Osteocyte (in vitro differentiated cells): ENCODE measurements around the gene TSPAN15. TPM values are rescaled to one million over a fixed set of nuclear protein-coding genes. Genes with fewer than 3 reads are reported as not detected.

ENCODE experiments used
- DNase-seq: peaks from one replicate; pipeline ENCODE4 v3.0.0; 2021; ENCODE audit warnings: mixed read lengths; ENCODE audit not compliant: unreplicated experiment; ENCODE audit errors: extremely low spot score
- H3K27ac Mint-ChIP-seq: one replicate; pipeline ENCODE4 v1.8.0; 2021; ENCODE audit warnings: mild to moderate bottlenecking, mixed read lengths; ENCODE audit not compliant: unreplicated experiment
- H3K27me3 Mint-ChIP-seq: one replicate; pipeline ENCODE4 v1.8.0; 2021; ENCODE audit warnings: mixed read lengths; ENCODE audit not compliant: unreplicated experiment
- H3K36me3 Mint-ChIP-seq: one replicate; pipeline ENCODE4 v1.8.0; 2021; ENCODE audit warnings: mixed read lengths; ENCODE audit not compliant: unreplicated experiment
- H3K4me1 Mint-ChIP-seq: one replicate; pipeline ENCODE4 v1.8.0; 2021; ENCODE audit warnings: mixed read lengths; ENCODE audit not compliant: unreplicated experiment
- H3K4me3 Mint-ChIP-seq: one replicate; pipeline ENCODE4 v1.8.0; 2021; ENCODE audit warnings: mild to moderate bottlenecking, moderate library complexity, mixed read lengths; ENCODE audit not compliant: unreplicated experiment
- H3K9me3 Mint-ChIP-seq: one replicate; pipeline ENCODE4 v1.8.0; 2021; ENCODE audit warnings: mixed read lengths; ENCODE audit not compliant: unreplicated experiment
- total RNA-seq: library from RNA; stranded (reverse); gene quantifications from 2 replicates; pipeline ENCODE4 v1.2.1, GENCODE V29; 2021
- TF ChIP-seq, protein P1 (sequence below): fragments of 200-600 bp; sonication (generic); IDR thresholded peaks from 2 replicates; pipeline ENCODE4 v1.5.0; 2021; ENCODE audit warnings: antibody characterized with exemption, mild to moderate bottlenecking, moderate library complexity

The TSPAN15 gene
- total RNA-seq, 1 donor from 2014 or later, result 0.94 TPM

DNA sequence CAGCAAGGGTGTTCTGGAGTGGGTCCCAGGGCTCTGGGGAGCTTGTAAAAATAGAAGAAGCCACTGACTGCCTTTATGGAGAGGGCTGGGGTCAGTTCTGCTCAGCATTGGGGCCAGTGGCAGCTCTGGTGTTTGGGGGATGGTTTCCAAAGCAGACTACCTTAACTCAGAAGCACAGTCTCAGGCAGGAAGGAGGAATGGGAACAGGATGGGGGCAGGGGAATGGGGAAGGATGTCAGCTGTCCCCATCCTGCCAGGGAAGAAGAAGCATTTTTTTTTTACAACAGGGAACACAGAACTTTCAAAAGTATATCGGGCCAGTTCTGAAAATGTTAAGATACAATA, 28.8 kb downstream of the TSPAN15 start:
- H3K36me3 Mint-ChIP-seq, result peaks cover 2% of the 10 kb centered on the region
- DNase-seq, result no peak
- no peaks in the 10 kb centered on the region for H3K9me3 Mint-ChIP-seq
- H3K4me1 Mint-ChIP-seq, result peaks cover 22% of the 10 kb centered on the region
- peak overlapping the region; percentile 78 for H3K27ac Mint-ChIP-seq
- no peak overlapping the region for H3K4me3 Mint-ChIP-seq
- H3K27me3 Mint-ChIP-seq, result no peaks in the 10 kb centered on the region
- TF ChIP-seq, protein P1, sequence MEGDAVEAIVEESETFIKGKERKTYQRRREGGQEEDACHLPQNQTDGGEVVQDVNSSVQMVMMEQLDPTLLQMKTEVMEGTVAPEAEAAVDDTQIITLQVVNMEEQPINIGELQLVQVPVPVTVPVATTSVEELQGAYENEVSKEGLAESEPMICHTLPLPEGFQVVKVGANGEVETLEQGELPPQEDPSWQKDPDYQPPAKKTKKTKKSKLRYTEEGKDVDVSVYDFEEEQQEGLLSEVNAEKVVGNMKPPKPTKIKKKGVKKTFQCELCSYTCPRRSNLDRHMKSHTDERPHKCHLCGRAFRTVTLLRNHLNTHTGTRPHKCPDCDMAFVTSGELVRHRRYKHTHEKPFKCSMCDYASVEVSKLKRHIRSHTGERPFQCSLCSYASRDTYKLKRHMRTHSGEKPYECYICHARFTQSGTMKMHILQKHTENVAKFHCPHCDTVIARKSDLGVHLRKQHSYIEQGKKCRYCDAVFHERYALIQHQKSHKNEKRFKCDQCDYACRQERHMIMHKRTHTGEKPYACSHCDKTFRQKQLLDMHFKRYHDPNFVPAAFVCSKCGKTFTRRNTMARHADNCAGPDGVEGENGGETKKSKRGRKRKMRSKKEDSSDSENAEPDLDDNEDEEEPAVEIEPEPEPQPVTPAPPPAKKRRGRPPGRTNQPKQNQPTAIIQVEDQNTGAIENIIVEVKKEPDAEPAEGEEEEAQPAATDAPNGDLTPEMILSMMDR, result no peak

DNA sequence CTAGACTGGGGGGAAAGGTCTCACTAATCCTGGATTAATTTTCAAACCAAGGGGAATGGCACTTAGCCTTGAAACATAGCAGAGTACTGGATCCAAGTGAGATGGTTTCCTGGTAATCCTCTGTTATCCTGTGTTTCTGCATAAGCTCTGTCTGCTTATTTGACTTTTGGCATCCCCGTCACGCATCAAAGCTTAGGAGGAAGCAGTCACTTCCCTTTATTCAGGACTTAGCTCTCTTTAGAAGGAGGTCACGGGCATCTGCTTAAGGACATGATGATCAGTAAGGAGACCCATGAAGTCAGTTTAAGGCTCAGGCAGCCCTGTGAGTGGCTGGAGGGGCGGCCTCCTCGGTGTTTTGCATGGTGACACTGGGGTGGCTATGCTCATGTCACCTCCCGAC, 30.0 kb downstream of the TSPAN15 start:
- H3K27ac Mint-ChIP-seq, result no peak overlapping the region
- TF ChIP-seq, protein P1, result no peak
- peaks cover 2% of the 10 kb centered on the region for H3K36me3 Mint-ChIP-seq
- peaks cover 17% of the 10 kb centered on the region for H3K4me1 Mint-ChIP-seq
- H3K4me3 Mint-ChIP-seq, result no peak overlapping the region
- no peak for DNase-seq
- no peaks in the 10 kb centered on the region for H3K27me3 Mint-ChIP-seq
- no peaks in the 10 kb centered on the region for H3K9me3 Mint-ChIP-seq

DNA sequence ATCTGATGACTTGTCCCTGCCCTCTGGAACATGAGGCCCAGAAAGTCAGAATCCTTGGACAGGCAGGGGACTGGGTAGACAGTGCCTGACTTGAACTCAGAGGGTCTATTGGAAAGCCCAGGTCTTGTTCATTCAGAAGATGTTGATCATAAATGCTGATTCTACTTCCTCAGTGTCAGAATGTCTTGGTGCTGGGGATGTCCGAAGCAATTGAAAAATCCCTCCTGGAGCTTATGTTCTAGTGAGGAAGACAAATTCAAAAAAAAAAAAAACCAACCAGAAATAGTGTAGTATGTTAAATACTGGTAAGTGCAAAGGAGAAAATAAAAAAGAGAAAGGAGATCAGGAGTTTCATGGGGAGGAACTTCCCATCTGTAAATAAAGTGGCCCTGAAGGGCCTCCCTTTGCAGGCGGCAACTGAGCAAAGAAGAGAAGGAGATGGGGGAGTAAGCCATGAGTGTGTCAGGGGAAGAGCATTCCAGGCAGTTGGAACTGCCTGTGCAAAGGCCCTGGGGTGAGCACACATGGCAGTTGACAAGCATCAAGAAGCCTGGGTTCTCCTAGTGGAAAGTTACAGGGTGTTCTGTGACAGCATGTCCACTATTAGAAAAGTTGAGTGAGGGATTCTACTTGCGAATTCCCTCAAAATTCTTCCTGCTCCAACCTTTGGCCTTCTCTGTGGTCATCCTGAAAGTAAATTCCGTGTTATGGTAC, 30.7 kb downstream of the TSPAN15 start:
- H3K4me3 Mint-ChIP-seq, result no peak overlapping the region
- H3K4me1 Mint-ChIP-seq, result peaks cover 20% of the 10 kb centered on the region
- TF ChIP-seq, protein P1, result no peak
- no peak for DNase-seq
- H3K36me3 Mint-ChIP-seq, result peaks cover 2% of the 10 kb centered on the region
- H3K9me3 Mint-ChIP-seq, result no peaks in the 10 kb centered on the region
- H3K27ac Mint-ChIP-seq, result no peak overlapping the region
- H3K27me3 Mint-ChIP-seq, result no peaks in the 10 kb centered on the region

DNA sequence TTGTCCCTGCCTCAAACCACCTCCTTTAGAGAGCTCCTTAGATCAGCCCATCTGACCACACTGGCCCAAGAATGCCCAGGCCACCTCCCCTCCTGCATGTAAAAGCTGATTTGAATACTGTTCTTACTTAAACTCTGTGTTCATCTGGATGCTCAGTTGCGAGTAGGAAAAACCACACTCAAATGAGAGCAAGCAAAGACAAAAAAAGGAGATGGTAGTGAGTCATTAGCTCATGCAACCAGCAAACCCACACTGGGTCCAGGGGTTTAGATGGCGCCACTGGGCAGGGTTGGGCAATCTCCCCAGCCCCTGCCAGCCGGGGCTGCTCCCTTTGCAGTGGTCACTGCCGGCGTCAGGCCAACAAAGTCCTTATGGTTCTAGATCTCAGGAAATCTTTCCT, 32.7 kb downstream of the TSPAN15 start:
- no peak overlapping the region for H3K4me3 Mint-ChIP-seq
- H3K4me1 Mint-ChIP-seq, result peaks cover 22% of the 10 kb centered on the region
- TF ChIP-seq, protein P1, result no peak
- no peak for DNase-seq
- H3K27ac Mint-ChIP-seq, result no peak overlapping the region
- H3K27me3 Mint-ChIP-seq, result no peaks in the 10 kb centered on the region
- peaks cover 13% of the 10 kb centered on the region for H3K9me3 Mint-ChIP-seq
- H3K36me3 Mint-ChIP-seq, result peaks cover 2% of the 10 kb centered on the region

DNA sequence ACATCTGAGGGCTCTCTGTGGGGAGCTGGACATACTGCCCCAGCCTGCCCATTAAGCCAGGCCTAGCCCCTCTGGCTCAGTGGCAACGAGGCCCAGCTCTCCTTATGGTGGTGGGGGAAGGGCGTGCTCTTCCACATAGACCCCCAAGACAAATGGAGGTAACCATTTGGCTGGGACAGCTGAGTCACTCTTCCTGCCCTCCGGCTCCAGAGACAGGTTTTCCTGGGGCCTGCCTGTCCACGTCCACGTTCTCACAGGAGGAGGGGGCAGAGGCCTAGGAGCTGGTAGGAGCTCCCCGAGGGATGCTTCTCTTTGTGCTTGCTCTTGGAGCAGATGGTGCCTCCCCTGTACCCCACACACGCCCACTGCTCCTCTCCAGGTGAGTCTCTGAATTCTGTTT, 33.5 kb downstream of the TSPAN15 start:
- Mint-ChIP-seq H3K36me3 (peaks cover 2% of the 10 kb centered on the region), H3K27me3 (no peaks in the 10 kb centered on the region), H3K4me3 (no peak overlapping the region), H3K27ac (no peak overlapping the region), H3K9me3 (peaks cover 13% of the 10 kb centered on the region), H3K4me1 (peaks cover 16% of the 10 kb centered on the region)
- DNase-seq, result no peak
- TF ChIP-seq, protein P1, result no peak
